Endothelial cell of umbilical vein (primary cell): ENCODE data around the gene FBXL17. TPM values are rescaled to one million over a fixed set of nuclear protein-coding genes. Genes with fewer than 3 reads are reported as not detected.

ENCODE experiments used
- BruUV-seq: library from RNA; stranded (reverse); fragments of 400-500 nt; replicated peaks from 2 replicates; lab custom pipeline; 2021; lab: Mats Ljungman, UMichigan
- CTCF ChIA-PET: fragments of 300-600, 350-600 bp; sonication (Branson Sonifier 250); formaldehyde crosslinking; loops from one replicate; lab custom pipeline; 2021; ENCODE audit warnings: antibody characterized with exemption, inconsistent platforms; lab: Charles Lee
- POLR2A ChIA-PET: fragments of 300-600, 350-600 bp; sonication (Branson Sonifier 250); formaldehyde crosslinking; loops from one replicate; lab custom pipeline; 2021; ENCODE audit warnings: antibody characterized with exemption, inconsistent platforms; lab: Charles Lee
- DNase-seq: peaks from one replicate; pipeline ENCODE4 v3.0.0-alpha.2; 2011; ENCODE audit warnings: low read depth, low spot score
- FAIRE-seq: peaks from 2 replicates; lab custom pipeline; 2011; peaks lifted over from hg19 to GRCh38; lab: Jason Lieb, UNC
- H2AFZ ChIP-seq: 2 replicates; pipeline ENCODE4 v1.6.0; 2012; ENCODE audit warnings: low read depth, low read length, control low read depth, inconsistent platforms
- H3K27ac ChIP-seq: 2 replicates; pipeline ENCODE4 v1.5.1; 2011; ENCODE audit warnings: low read depth, mild to moderate bottlenecking, control low read depth, low read length, moderate library complexity; ENCODE audit not compliant: insufficient read depth
- H3K27me3 ChIP-seq, 2 experiments: 2 replicates each; pipeline versions ENCODE4 v1.6.0 to v1.6.1; 2011; ENCODE audit warnings: low read length in 2 of 2, mixed read lengths in 1 of 2; ENCODE audit not compliant: control insufficient read depth in 2 of 2, insufficient read depth in 2 of 2
- H3K36me3 ChIP-seq, 2 experiments: 2 replicates in 1 of 2; 3 replicates in 1 of 2; pipeline ENCODE4 v1.5.1; 2011; ENCODE audit warnings: low read length in 2 of 2, mild to moderate bottlenecking in 1 of 2, moderate library complexity in 1 of 2; ENCODE audit not compliant: control insufficient read depth in 2 of 2, insufficient read depth in 2 of 2; ENCODE audit errors: extremely low read depth in 1 of 2
- H3K4me1 ChIP-seq: 3 replicates; pipeline ENCODE4 v1.5.1; 2011; ENCODE audit warnings: mild to moderate bottlenecking, low read length; ENCODE audit not compliant: control insufficient read depth, insufficient read depth; ENCODE audit errors: extremely low read depth
- H3K4me2 ChIP-seq: 2 replicates; pipeline ENCODE4 v1.6.1; 2011; ENCODE audit warnings: low read length, control low read depth, mixed read lengths; ENCODE audit not compliant: insufficient read depth
- H3K4me3 ChIP-seq, 3 experiments: fragments of 200-600 bp in 1 of 3; sonication (generic), shearing (Covaris generic) in 1 of 3; replicated peaks in 1 of 3; 2 replicates each; pipeline ENCODE4 v1.5.1; 2011 to 2016; ENCODE audit warnings: control low read depth in 3 of 3, low read length in 3 of 3, mild to moderate bottlenecking in 2 of 3, inconsistent platforms in 1 of 3, low read depth in 1 of 3, moderate library complexity in 1 of 3; ENCODE audit not compliant: insufficient read depth in 1 of 3
- H3K79me2 ChIP-seq: 2 replicates; pipeline ENCODE4 v1.6.0; 2012; ENCODE audit warnings: low read length, inconsistent platforms; ENCODE audit not compliant: control insufficient read depth, insufficient read depth
- H3K9ac ChIP-seq: replicated peaks from 2 replicates; pipeline ENCODE3; 2011; ENCODE audit warnings: low read length, control low read depth; ENCODE audit not compliant: insufficient read depth; ENCODE audit errors: extremely low read depth
- H3K9me1 ChIP-seq: replicated peaks from 3 replicates; pipeline ENCODE4 v1.6.0; 2011; ENCODE audit warnings: mild to moderate bottlenecking, low read length; ENCODE audit not compliant: control insufficient read depth, insufficient read depth; ENCODE audit errors: extremely low read depth
- H3K9me3 ChIP-seq: replicated peaks from 2 replicates; pipeline ENCODE4 v1.5.1; 2012; ENCODE audit warnings: low read length, inconsistent platforms; ENCODE audit not compliant: control insufficient read depth, insufficient read depth
- H4K20me1 ChIP-seq: replicated peaks from 2 replicates; pipeline ENCODE3; 2011; ENCODE audit warnings: mild to moderate bottlenecking, low read length; ENCODE audit not compliant: control insufficient read depth, insufficient read depth; ENCODE audit errors: extremely low read depth
- EZH2 ChIP-seq: IDR thresholded peaks from 2 replicates; pipeline ENCODE4 v1.6.1; 2012; ENCODE audit warnings: borderline replicate concordance, low read depth, mild to moderate bottlenecking, moderate library complexity, low read length, inconsistent platforms; ENCODE audit not compliant: severe bottlenecking
- GATA2 ChIP-seq: IDR thresholded peaks from 2 replicates; pipeline ENCODE4 v1.7.0; 2011; ENCODE audit warnings: low read depth, mild to moderate bottlenecking, moderate library complexity, mixed read lengths, low read length; ENCODE audit not compliant: insufficient read length, insufficient read depth
- JUN ChIP-seq: IDR thresholded peaks from 2 replicates; pipeline ENCODE4 v1.6.1; 2011; ENCODE audit warnings: borderline replicate concordance, low read depth; ENCODE audit not compliant: insufficient read length, insufficient read depth
- MYC ChIP-seq: IDR thresholded peaks from one replicate; pipeline ENCODE4 v1.6.1; 2011; ENCODE audit warnings: mild to moderate bottlenecking, low read depth, low read length
- POLR2A ChIP-seq: IDR thresholded peaks from 2 replicates; pipeline ENCODE4 v1.6.1; 2012; ENCODE audit warnings: low read depth, mild to moderate bottlenecking, control low read depth, low read length
- dilution Hi-C: fragments of 300-500 bp; cut with MboI; formaldehyde crosslinking; loops from one replicate; pipeline ENCODE4 v1.15.0; 2019; ENCODE audit warnings: low sequenced_read_pairs; ENCODE audit not compliant: extremely low pct_ligation_motif_present
- intact Hi-C: fragments of 100-400 bp; cut with micrococcal nuclease; formaldehyde crosslinking; loops from one replicate; pipeline ENCODE4 v1.10.0; 2022
- polyA plus RNA-seq, 4 experiments: library from polyadenylated mRNA; depleted of rRNA in 3 of 4; stranded (reverse) in 3 of 4; unstranded in 1 of 4; fragments of >200 nt; gene quantifications; 2 replicates each; pipeline versions ENCODE4 v1.2.1 to v1.2.3, GENCODE V29; 2011 to 2012; ENCODE audit warnings: missing spikeins in 1 of 4
- total RNA-seq: library from RNA; stranded (reverse); gene quantifications from 2 replicates; pipeline ENCODE4 v1.2.3, GENCODE V29; 2021
- TF ChIP-seq, protein P1 (sequence below), 2 donors: IDR thresholded peaks; 1 replicate in 1 of 2; 2 replicates in 1 of 2; pipeline ENCODE4 v1.5.1; 2011; ENCODE audit warnings: low read length in 2 of 2, mild to moderate bottlenecking in 2 of 2, moderate library complexity in 2 of 2, control low read depth in 1 of 2, inconsistent platforms in 1 of 2, low read depth in 1 of 2; ENCODE audit not compliant: insufficient read depth in 1 of 2; ENCODE audit errors: extremely low read depth in 1 of 2
- TF ChIP-seq, protein P2 (sequence below): IDR thresholded peaks from 2 replicates; pipeline ENCODE4 v1.6.1; 2011; ENCODE audit not compliant: insufficient read depth, insufficient read length

The FBXL17 gene
- total and polyA plus RNA-seq, 2 donors (not counting 3 experiments of a cell fraction or from before 2014, with no cell fraction given), result 2.7 to 8.8 TPM

DNA sequence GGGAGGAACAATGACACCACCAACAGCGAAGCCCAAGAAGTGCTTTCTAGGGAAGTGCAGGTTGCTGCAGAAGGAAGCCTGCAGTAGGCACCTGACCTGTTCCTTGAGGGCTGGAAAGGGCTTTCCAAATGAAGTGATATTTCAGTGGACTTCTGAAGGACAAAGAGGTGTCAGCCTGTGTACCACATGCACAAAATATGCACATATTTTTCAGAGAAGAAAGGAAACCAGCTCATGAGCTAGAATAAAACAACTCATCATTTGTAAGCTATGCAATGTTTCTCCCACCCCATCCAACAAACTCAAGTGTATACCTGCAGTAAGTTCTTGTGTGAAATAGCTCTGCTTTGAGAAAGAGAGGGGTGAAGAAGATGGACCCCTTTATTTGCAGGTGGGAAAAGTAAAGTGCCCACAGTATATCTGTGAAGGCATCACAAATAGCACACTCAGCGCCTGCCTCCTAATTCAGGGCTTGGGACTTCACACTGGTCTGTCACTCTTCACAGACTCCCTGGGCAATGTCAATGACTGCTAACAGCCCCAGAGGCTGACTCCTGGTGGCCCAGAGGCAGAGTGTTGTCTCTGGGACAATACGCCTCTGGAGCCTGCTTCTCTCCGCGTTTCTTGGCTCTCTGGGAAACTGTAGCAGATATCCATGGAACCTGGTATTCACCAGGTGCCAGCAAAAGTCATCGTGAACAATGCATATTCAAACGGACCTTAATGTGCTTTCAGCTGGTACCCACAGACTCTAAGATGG lies 513.1 kb downstream of the FBXL17 start:
- H3K9me1 ChIP-seq, result no peaks in the 10 kb centered on the region
- no peaks in the 10 kb centered on the region for H3K36me3 ChIP-seq
- no peak overlapping the region for H3K4me3 ChIP-seq
- H3K4me2 ChIP-seq, result no peak overlapping the region
- H3K27me3 ChIP-seq, result no peaks in the 10 kb centered on the region
- no peak for DNase-seq
- peaks cover 13% of the 10 kb centered on the region for H3K4me1 ChIP-seq
- no peak overlapping the region for H3K9ac ChIP-seq
- no peaks in the 10 kb centered on the region for H3K9me3 ChIP-seq
- H2AFZ ChIP-seq, result peak overlapping the region; percentile 6
- intact Hi-C loops, result no loop called here
- CTCF ChIA-PET, result interaction anchor here (1.3 kb wide), 1 partner anchor 476 kb away, joined by 4 read pairs; no protein-coding TSS in a partner anchor
- BruUV-seq, result no TSS peak
- POLR2A ChIA-PET, result no interaction called here
- no peak for FAIRE-seq
- dilution Hi-C loops, result no loop called here
- no peaks in the 10 kb centered on the region for H4K20me1 ChIP-seq
- H3K79me2 ChIP-seq, result no peaks in the 10 kb centered on the region
- TF ChIP-seq MYC (no peak), JUN (no peak), GATA2 (no peak), POLR2A (no peak), EZH2 (no peak)
- TF ChIP-seq, protein P1, sequence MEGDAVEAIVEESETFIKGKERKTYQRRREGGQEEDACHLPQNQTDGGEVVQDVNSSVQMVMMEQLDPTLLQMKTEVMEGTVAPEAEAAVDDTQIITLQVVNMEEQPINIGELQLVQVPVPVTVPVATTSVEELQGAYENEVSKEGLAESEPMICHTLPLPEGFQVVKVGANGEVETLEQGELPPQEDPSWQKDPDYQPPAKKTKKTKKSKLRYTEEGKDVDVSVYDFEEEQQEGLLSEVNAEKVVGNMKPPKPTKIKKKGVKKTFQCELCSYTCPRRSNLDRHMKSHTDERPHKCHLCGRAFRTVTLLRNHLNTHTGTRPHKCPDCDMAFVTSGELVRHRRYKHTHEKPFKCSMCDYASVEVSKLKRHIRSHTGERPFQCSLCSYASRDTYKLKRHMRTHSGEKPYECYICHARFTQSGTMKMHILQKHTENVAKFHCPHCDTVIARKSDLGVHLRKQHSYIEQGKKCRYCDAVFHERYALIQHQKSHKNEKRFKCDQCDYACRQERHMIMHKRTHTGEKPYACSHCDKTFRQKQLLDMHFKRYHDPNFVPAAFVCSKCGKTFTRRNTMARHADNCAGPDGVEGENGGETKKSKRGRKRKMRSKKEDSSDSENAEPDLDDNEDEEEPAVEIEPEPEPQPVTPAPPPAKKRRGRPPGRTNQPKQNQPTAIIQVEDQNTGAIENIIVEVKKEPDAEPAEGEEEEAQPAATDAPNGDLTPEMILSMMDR (IDR thresholded peaks at IDR 0.05; ENCODE audit: extremely low read depth in 1 of 2, insufficient read depth in 1 of 2, low read depth in 1 of 2, low read length in 2 of 2), result no peak
- TF ChIP-seq, protein P2, sequence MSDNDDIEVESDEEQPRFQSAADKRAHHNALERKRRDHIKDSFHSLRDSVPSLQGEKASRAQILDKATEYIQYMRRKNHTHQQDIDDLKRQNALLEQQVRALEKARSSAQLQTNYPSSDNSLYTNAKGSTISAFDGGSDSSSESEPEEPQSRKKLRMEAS, result no peak
- no peak overlapping the region for H3K27ac ChIP-seq
